ENCODE results near the gene IGIP.

IGIP gene

DNA sequence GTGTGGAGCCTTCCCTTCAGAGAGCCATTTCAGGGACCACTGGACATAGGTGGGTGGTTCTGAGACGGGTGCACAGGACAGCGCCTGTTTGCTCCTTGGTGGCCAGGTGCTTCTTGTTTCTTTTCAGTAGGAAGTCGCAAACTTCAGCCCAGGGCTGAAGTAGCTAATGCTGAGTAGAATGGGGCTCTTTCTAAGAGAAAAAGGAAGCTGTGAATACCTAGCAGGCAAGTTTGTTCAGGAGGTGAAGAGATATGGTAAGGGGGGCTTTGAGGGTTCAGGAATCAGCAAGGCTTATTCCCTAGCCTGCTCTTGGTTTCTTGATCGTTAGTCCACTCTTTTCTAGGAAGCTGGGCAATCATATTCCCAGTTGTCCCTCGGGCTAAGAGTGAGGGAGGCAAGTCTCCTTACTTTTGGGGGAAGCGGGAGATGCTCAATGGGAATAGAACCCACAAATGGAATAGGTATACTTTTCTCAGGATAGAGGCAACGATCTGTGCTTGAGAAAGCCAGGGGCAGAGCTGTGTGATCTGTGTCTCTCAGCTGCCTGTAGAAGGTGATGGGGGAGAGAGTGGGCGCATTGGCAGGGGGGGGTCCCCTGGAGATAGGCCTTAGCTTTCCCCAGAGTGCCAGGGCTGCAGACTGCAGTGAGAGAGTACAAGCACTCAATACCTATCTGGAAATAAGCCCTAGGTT lies 13.7 kb upstream of the IGIP start:
- no peak for DNase-seq

DNA sequence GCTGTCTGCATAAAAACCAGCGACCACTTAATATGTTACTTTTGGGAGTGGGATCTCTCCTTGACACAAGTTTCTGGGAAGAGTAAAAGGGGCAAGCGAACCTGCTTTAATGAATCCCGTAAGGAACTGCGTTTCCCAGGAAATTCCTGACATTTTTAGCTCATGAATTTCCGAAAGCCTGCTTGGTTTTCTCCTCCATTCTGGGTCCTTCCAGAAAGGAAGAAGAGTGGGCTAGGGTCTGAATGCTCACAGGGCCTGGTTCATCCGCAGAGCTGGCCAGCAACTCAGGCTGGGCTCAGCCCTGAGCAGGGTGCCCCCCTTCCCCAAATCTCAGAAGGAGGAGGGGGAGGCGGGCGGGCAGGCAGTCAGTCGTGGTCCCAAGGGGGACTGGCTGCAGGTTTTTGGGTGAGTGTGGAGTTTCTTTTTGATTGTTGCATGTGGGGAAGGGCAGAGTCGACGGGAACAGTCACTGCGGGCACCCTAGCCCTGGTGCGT lies 13.0 kb upstream of the IGIP start:
- no peak for DNase-seq

DNA sequence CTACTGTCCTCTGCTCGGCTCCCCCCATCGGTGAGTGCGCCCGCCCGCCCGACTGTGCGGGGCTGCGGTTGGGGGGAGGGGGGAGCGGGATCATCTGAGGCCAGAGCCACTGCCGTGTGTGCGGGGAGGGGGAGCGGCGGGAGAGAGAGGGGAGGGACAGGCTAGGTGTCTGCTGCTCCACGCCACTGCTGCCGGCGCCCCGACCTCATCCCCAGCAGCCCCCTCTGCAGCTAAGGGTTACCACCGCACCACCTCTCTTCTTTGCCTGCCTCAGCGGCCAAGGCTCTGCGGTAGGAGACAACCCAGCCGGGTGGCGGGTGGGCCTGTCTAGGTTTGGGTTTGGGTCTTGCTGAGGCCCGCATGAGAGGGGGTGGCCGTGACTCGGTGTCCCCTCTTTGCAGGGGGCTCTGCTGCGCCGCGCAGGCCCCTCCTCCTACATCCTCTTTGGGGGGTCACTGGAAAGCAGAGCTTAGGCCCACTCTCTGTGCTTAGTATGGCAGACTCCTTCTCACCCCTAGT lies 12.5 kb upstream of the IGIP start:
- DNase-seq = no peak

DNA sequence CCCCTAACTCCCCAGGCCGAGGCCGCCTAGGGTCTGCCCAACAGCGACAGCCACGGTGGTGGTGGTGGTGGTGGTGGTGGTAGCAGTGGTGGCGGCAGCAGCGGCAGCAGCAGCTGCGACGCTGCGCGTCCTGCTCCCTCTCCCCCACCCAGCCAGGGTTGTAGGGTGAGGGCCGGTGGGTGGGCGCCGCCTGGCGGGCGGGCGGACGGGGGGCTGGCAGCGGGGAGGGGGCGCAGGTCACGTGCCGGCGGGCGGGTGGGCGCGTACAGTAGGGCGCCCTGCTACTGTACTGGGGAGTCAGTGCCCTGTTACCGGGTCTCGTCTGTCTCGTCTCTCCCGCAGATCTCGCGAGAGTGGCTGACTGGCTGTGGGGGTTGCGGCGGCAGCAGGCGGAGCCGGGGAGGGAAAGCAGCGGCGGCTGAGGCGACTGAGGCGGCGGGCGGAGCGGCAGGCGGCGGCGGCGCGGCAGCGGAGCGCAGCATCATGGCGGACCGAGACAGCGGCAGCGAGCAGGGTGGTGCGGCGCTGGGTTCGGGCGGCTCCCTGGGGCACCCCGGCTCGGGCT lies 12.0 kb upstream of the IGIP start, which contains the start of gene PURA:
PURA (plus strand) TSS at position 411 of the 565 bp plus-strand sequence; CDS start at position 484, 73 bp downstream.
- DNase-seq = peak; percentile 56

DNA sequence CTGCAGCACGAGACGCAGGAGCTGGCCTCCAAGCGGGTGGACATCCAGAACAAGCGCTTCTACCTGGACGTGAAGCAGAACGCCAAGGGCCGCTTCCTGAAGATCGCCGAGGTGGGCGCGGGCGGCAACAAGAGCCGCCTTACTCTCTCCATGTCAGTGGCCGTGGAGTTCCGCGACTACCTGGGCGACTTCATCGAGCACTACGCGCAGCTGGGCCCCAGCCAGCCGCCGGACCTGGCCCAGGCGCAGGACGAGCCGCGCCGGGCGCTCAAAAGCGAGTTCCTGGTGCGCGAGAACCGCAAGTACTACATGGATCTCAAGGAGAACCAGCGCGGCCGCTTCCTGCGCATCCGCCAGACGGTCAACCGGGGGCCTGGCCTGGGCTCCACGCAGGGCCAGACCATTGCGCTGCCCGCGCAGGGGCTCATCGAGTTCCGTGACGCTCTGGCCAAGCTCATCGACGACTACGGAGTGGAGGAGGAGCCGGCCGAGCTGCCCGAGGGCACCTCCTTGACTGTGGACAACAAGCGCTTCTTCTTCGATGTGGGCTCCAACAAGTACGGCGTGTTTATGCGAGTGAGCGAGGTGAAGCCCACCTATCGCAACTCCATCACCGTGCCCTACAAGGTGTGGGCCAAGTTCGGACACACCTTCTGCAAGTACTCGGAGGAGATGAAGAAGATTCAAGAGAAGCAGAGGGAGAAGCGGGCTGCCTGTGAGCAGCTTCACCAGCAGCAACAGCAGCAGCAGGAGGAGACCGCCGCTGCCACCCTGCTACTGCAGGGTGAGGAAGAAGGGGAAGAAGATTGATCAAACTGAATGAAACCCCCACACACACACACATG lies 11.2 kb upstream of the IGIP start:
- DNase-seq = no peak

DNA sequence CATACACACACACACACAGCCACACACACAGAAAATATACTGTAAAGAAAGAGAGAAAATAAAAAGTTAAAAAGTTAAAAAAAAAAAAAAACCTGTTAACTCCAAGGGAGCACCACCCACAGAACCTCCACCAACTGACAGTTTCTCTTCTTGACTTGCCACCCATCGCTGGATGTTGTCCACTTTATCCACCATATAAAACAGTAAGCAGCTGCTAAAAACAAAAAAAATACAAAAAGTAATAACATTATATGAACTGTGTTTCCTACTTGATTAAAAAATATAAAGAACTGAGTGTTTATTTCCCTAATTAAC lies 10.6 kb upstream of the IGIP start:
- DNase-seq = no peak

DNA sequence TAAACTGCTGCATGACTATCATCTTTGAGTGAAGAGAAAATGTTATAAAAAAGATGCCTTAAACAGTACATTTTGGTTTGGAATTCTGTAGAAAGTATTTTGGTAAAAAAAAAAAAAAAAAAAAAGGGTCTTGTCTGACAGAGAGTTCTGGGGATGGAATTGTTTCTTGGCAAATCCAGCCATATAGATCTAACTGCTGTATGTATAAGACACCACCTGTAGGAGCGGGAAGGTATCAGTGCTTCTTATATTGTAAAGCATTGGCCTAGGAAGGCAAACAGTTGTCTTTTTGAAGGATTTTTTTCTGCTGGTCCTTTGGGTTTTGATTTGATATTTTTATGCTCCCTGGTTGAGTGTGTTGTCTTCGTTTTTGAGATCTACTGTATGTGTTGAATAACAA lies 9.0 kb upstream of the IGIP start:
- DNase-seq = no peak

DNA sequence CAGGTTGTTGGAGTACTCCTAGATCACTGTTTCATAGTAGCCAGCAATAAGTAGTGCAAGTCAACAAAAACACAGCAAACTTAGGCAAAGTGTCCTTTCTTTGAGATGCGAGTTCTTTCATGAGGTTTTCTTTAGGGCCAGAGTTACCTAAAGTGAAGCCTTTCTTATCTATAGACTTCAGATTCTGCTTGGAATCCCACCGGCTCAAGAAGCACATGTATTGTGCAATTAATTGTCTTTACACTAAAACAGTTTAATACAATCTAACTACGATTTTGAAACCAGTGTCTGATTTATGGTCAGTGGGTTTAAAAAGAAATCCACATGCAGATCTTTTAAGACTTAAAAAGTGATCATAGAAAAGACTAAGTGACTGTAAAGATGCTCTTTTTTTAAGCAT lies 8.2 kb upstream of the IGIP start:
- no peak for DNase-seq

DNA sequence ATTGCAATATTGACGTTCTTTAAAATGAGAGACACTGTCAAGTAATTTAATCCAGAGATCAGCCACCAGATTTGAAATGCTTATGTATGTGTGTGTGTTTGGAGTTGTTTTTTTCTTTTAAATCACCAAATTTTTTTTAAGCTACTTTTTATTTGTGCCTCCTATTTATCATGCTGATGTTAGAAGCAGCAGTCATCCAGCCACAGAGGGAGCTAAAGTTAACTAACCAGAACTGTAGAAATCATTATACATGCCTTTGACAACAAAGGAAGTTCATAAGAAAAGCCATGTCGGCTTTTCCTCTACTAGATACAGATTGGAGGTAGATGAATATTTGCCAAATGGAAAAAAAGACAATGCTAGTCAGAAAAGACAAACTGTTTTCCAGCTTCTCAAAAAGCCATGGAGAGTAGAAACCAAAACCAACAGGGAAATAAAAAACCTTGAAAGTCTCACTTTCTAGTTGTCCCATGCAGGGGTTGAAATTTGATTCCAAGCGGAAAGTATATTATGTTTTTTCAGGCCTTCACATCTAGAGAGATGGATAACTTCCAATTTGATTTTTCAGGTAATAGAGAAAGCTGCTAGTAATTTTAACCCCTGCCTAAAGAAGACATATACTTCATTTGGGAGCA lies 7.3 kb upstream of the IGIP start:
- no peak for DNase-seq

DNA sequence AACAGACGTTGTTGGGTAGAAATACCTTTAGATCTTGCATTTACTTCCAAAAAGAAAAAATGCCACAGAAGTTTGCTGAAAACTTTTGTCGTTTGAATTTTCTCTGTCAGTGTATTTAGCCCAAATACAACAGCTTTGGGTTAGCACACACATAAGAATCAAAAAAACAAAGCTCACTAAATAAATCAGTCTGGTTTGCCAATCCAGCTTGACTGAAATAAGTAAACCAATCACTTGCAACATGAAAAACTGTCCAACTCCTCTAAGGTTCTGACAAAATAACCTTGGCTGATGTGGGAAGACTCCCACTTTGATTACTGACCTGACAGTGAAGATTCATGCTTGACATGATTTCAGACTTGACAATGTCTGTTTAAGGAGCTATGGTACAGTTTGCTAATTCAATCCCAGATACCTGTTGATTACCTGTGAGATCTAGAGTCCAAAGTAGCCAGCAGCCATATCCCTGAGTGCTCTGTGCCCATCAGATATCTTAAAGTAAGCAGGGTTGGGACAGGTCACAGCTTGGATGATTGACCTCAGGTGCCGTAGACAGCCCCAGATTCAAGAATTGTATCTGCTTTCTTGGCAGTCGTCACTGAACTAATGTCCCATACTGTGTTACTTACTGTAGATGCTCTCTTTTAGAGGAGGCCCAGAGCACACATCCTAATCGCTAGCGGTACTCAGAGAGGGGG lies 727 bp downstream of the IGIP start:
- DNase-seq = no peak

DNA sequence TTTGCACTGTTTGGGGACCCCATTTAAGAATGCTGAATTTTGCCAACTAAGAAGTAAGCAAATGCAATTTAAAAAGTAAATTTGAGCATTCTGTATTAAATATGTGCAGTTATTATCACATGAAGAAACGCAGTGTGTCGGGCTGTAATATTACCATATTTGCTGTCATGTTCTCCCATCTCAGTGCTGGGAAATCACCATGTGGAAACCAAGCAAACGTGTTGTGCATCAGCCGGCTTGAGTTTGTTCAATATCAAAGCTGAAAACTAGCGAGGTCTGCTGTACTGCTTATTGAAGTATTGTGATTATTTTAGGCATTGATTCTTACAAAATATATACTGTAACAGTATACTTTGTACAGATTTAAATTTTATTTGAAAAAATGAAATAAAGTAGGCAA lies 2.6 kb downstream of the IGIP start:
- no peak for DNase-seq

DNA sequence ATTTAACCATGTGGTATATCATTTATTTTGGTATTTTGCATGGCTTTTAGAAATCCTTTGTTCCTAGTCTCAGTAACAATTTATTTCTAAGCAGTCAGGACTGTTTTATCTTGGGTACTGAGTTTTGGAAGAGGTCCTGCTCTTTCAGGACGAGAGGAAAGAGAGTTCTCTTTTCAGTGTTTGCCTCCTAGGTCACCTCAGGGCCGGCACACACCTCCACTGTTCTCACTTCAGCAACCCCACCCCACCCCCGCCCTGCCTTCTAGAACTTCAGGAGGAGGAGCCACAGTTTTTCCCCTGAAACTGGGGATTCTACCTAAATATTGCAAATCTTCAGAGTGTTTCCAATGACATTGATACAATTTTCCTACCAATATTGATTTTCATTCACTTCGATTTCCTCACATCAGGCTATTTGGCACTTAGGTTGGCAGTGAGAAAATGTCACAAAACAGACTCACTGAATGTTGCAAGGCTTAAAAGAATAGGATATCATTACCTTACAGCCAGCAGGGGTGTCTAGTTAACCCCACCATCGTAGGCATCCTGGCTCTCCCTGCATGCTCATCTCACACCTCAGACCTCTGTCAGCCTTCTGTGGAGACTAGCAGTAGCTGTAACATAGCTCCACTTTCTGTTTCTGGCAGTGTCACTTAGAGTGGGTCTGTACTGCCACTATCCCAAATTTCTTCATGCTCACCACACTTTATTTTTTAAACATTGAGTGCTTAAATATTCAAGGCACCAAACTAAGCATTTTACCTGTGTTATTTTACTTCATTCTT lies 5.4 kb downstream of the IGIP start:
- no peak for DNase-seq

DNA sequence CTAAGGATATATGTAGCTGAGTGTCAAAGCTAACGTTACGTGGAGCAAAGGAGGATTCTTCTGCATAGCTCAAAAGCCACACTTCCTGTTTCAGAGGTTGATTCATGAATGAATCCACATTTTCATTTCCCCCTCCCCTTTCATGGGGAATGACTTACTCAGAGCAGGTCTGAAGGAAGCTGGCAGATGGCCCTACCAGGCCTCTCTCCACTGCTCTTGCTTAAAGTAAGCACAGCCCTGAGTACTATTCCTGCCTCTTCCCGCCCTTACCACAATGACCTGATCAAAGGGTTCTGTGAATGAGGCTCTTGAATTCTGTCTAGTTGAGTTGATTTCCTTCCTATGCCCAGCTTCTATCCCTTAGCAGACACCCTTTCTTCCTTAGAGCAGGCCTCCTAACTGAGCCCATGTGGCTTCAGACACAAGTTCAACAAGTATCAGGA lies 6.3 kb downstream of the IGIP start:
- DNase-seq = no peak

DNA sequence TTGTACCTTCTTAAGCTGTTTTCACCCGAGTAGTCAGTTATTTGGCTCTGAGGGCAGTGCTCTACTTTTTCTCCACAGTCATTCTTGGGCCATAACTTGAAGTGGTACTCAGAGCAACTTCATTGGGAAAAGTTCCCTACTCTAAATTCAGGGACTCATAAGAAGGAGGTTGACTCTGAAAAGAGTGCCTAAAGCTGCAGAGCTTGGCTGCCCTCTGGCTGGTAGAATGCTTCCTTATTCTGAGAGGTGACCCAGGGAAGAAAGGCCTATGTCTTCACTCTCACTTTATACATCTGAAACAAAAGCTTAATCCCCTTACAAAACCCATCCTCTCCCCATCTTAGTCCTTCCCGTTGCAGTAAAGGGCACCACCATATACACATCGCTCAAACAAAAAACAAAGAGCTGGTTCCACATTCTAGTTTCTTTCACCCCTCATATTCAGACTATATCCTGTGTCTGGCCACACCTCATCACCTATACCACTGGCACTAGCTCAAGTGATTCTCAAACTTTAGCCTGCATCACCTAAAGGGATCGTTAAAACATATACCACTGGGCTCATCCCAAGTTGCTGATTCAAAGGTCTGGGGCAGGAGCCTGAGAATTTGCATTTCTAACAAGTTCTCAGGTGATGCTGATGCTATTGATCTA lies 7.9 kb downstream of the IGIP start:
- DNase-seq = no peak

DNA sequence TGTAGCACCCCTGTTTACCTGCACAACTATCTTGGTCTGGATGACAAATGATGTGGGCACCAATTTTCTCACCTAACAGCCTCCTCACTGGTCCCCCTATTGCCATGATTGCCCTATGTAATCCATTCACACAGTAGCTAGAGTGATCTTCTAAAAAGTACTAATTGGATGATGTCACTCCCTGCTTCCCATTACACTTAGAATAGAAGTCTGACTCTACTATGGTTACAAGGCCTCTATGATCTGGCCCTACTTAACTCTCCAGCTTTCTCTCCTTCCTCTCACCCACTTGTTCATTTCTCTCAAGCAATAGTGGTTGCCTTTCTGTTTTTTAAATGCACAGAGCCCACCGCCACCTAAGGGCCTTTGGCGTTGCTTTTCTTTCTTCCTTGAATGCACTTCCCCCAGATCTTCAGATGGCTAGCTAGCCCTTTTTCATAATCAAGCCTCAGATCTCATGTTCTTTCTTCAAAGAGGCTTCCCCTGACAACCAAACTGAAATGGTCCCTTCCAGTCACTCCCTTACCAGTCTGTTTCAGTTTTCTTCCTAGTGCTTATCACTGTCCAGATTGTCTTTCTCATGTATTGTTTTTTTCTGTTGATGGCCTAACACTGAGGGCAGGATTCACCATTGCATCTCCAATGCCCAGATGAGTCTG lies 8.7 kb downstream of the IGIP start:
- DNase-seq = no peak

DNA sequence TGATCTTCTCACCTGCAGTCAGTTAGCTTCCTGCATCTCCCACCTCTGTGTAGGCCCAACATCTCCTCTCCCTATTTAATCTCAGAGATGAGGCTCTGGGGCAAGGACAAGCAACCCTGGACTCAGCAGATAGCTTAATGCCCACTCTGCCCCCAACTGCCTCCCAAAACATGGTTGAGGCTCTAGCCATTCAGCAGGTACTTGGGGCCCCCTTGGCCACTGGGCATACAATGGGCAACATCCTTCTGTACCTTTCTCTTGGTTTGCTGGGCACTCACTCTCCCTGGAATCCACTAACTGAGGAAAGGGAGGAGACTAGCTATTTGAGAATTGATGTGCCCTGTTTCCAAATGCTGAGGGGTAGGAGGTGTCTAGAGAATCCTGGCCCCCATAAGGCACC lies 9.4 kb downstream of the IGIP start:
- no peak for DNase-seq

DNA sequence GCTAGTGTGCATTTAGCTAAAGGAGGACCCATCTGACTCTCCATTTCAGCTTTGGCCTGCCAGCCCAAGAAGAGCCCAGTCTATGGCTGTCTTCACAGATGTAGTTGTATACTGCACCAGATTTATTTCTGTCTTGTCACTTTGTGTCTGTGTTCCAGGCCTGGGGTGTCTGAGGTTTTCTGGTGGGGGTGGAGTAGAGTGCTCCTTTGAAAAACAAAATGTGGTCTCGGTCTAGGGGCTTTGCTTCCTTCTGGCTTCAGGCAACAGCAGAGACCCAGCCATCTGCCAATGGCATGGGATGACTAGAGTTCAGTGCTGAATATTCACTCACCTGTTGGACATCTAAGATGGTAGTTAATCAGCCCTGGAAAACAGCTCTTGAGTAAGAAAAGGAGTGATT lies 10.9 kb downstream of the IGIP start:
- no peak for DNase-seq

DNA sequence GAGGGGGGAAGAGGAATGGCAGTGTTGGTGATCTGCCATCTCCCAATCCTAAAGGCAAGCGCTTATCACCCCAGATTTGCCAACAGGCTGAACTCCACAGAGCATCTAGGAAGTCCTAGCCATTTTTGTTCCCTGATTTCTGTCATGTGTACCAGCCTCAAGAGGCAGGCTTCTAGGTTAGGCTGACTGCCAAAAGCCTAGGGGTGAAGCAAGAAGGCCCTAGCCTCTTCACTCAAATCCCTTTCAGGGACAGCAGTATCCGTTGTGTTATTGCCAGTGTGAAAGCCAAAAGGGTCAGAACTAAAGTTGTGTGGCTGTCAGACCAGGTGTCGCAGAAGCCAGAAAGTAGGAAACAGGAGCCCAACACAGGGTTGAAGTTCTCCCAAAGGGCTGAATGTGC lies 14.7 kb downstream of the IGIP start:
- DNase-seq = no peak

DNA sequence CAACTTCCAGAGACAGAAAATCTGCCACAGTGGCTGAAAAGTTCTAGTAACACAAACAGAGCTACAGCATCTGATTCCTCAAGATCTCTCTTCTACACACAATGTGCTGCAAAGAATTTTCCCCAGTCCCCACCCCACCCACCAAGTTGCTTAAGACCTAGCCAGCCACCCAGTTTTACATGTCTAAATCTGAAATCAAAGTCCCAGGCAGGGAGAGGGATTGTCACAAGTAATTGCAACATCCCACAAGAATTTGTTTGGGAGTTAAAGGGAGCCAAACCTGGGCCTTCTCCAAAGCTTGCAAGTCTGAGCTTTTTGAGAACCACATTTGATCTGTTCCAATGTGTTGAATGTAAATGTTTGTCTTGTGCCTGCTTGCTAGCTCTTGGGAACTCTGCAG lies 15.5 kb downstream of the IGIP start:
- DNase-seq = no peak

DNA sequence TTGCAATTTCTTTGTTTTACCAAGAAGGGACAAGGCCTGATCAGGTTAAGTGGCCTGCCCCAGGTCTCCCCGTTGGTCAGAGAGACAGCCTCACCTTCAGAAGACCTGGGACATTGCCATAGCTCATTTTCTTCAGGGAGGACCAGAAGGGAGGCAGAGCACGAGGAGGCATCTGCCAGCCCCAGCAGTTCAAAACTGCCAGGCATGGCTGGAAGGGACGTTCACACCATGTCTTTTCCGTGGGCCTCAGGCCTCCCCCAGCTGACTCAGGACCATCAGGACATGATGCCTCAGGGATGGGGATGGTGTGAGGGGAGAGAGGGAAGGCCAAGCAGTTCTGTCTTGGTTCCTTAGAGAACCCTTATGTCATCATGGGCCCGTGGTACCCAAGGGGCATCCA lies 16.5 kb downstream of the IGIP start:
- no peak for DNase-seq

DNA sequence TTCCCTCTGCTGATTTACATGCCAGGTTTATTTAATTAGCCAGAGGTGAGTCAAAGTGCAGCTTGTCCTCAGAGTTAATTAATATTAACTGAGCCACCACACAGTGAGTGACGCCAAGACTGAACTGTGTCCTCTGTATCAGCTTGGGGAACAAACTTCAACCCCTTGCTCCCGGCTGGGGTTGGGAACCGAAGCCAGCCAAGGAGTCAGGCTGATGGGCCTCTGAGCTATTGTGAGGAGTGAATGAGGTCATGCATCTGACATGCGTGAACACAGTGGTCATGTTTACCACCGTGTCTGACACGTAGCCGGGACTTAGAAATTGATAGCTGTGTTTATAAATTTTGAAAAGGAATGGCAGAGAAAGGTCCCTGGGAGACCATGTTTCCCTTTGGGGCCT lies 17.1 kb downstream of the IGIP start:
- no peak for DNase-seq
